Stimulated activated CD4-positive, alpha-beta T cell treated with anti-CD3 and anti-CD28 coated beads, TNF-alpha, amount 100 ng/mL, for 4 hours (primary cell): ENCODE measurements around the gene PCNX1.
"Not testable (repeated sequence)": the region's sequence is repeated elsewhere in the genome, so short reads cannot be mapped to it uniquely, and the experiment has no call there.

Source experiments
- DNase-seq, 3 experiments: peaks; one replicate each; pipeline ENCODE4 v3.0.0-alpha.2; 2020; ENCODE audit warnings: low read depth in 3 of 3

The PCNX1 gene

GRCh38 chr14:70916300-70916699 lies 9.0 kb downstream of the PCNX1 start:
- DNase-seq = no peak

- DNase-seq = no peak
Measured at GRCh38 chr14:70916799-70917198, 9.5 kb downstream of the PCNX1 start.

GRCh38 chr14:70917633-70918032 lies 10.4 kb downstream of the PCNX1 start:
- DNase-seq = no peak

GRCh38 chr14:70919774-70920173 lies 12.5 kb downstream of the PCNX1 start:
- DNase-seq = peak in 1 of 3 experiments; percentile 10

- DNase-seq = no peak
Measured at GRCh38 chr14:70920608-70921007, 13.3 kb downstream of the PCNX1 start.

- no peak for DNase-seq
Measured at GRCh38 chr14:70921669-70922068, 14.4 kb downstream of the PCNX1 start.

GRCh38 chr14:70924521-70924920 lies 17.3 kb downstream of the PCNX1 start:
- DNase-seq = no peak

GRCh38 chr14:70926235-70926830 lies 19.1 kb downstream of the PCNX1 start:
- DNase-seq = no peak

- no peak for DNase-seq
Measured at GRCh38 chr14:70931008-70931407, 23.7 kb downstream of the PCNX1 start.

GRCh38 chr14:70934084-70934483 lies 26.8 kb downstream of the PCNX1 start:
- no peak for DNase-seq

- DNase-seq = no peak
Measured at GRCh38 chr14:70934502-70935134, 27.4 kb downstream of the PCNX1 start.

GRCh38 chr14:70935135-70935534 lies 27.9 kb downstream of the PCNX1 start:
- no peak for DNase-seq

- not testable (repeated sequence) for DNase-seq
Measured at GRCh38 chr14:70939693-70940092, 32.4 kb downstream of the PCNX1 start.

- peak in 2 of 3 experiments; percentile 23 to 55 for DNase-seq
Measured at GRCh38 chr14:70941637-70942341, 34.5 kb downstream of the PCNX1 start.

GRCh38 chr14:70942342-70942706 lies 35.1 kb downstream of the PCNX1 start:
- no peak for DNase-seq

- not testable (repeated sequence) for DNase-seq
Measured at GRCh38 chr14:70942721-70943120, 35.5 kb downstream of the PCNX1 start.

GRCh38 chr14:70943838-70944237 lies 36.6 kb downstream of the PCNX1 start:
- DNase-seq = no peak

- no peak for DNase-seq
Measured at GRCh38 chr14:70947739-70948138, 40.5 kb downstream of the PCNX1 start.

GRCh38 chr14:70952485-70952884 lies 45.2 kb downstream of the PCNX1 start:
- no peak for DNase-seq

- DNase-seq = no peak
Measured at GRCh38 chr14:70954068-70954467, 46.8 kb downstream of the PCNX1 start.

GRCh38 chr14:70955543-70956480 lies 48.6 kb downstream of the PCNX1 start:
- DNase-seq = peak in 2 of 3 experiments; percentile 17 to 24

GRCh38 chr14:70956511-70956910 lies 49.3 kb downstream of the PCNX1 start:
- DNase-seq = no peak
